Measurements from ENCODE around the gene PRDM15. TPM values are rescaled to one million over a fixed set of nuclear protein-coding genes. Genes with fewer than 3 reads are reported as not detected.

Gene PRDM15
- total and polyA plus RNA-seq, 2 donors (not counting 3 experiments of a cell fraction or from before 2014, with no cell fraction given), result 11.8 to 12.9 TPM

- no peak overlapping the region for H3K9ac ChIP-seq (replicated peaks; ENCODE audit: extremely low read depth, insufficient read depth, low read length)
Observed at GRCh38 chr21:41902946-41903345, 23.8 kb upstream of the PRDM15 start.

More at GRCh38 chr21:41902946-41903345, 23.8 kb upstream of the PRDM15 start:
- dilution Hi-C loops (cut with MboI; ENCODE audit: extremely low pct_ligation_motif_present, low sequenced_read_pairs), result no loop called here
- Histone ChIP-seq H4K20me1 (replicated peaks; ENCODE audit: control insufficient read depth, extremely low read depth, insufficient read depth, low read length) (no peaks in the 10 kb centered on the region), H3K4me2 (ENCODE audit: insufficient read depth, low read length) (no peak overlapping the region), H3K36me3 (ENCODE audit: control insufficient read depth in 2 of 2, extremely low read depth in 1 of 2, insufficient read depth in 2 of 2, low read length in 2 of 2) (peaks cover 18 to 53% of the 10 kb centered on the region in 2 experiments), H3K4me3 (replicated peaks in 1 of 3; ENCODE audit: insufficient read depth in 1 of 3, low read depth in 1 of 3, low read length in 3 of 3) (no peak overlapping the region), H3K9me3 (replicated peaks; ENCODE audit: control insufficient read depth, insufficient read depth, low read length) (no peaks in the 10 kb centered on the region), H3K79me2 (ENCODE audit: control insufficient read depth, insufficient read depth, low read length) (no peaks in the 10 kb centered on the region), H3K27ac (ENCODE audit: insufficient read depth, low read depth, low read length) (no peak overlapping the region), H3K27me3 (ENCODE audit: control insufficient read depth in 2 of 2, insufficient read depth in 2 of 2, low read length in 2 of 2) (no peaks in the 10 kb centered on the region), H3K9me1 (replicated peaks; ENCODE audit: control insufficient read depth, extremely low read depth, insufficient read depth, low read length) (no peaks in the 10 kb centered on the region), H2AFZ (ENCODE audit: low read depth, low read length) (no peak overlapping the region), H3K4me1 (ENCODE audit: control insufficient read depth, extremely low read depth, insufficient read depth, low read length) (no peaks in the 10 kb centered on the region)
- FAIRE-seq (no peak), DNase-seq (ENCODE audit: low read depth, low spot score) (no peak)
- TF ChIP-seq POLR2A (IDR thresholded peaks at IDR 0.05; ENCODE audit: low read depth, low read length) (no peak), JUN (IDR thresholded peaks at IDR 0.05; ENCODE audit: borderline replicate concordance, insufficient read depth, insufficient read length, low read depth) (no peak), MAX (IDR thresholded peaks at IDR 0.05; ENCODE audit: insufficient read depth, insufficient read length) (no peak), POLR2AphosphoS5 (IDR thresholded peaks at IDR 0.05; ENCODE audit: insufficient read depth, low read depth, low read length) (no peak), FOS (IDR thresholded peaks at IDR 0.05; ENCODE audit: borderline replicate concordance, insufficient read depth, low read length) (no peak), CTCF (IDR thresholded peaks at IDR 0.05; ENCODE audit: extremely low read depth in 1 of 2, insufficient read depth in 1 of 2, low read depth in 1 of 2, low read length in 2 of 2) (no peak)
- no TSS peak for BruUV-seq (replicated peaks)
- POLR2A ChIA-PET, result no interaction called here
- intact Hi-C loops (cut with micrococcal nuclease), result no loop called here
- CTCF ChIA-PET, result interaction anchor here (1.3 kb wide), 1 partner anchor 205 kb away, joined by 4 read pairs; no protein-coding TSS in a partner anchor
